Liver (tissue), 9 donors: ENCODE results near the gene MIEN1. TPM values are rescaled to one million over a fixed set of nuclear protein-coding genes. Genes with fewer than 3 reads are reported as not detected.
A peak's percentile ranks its signal among the peaks of the same experiment; 100 is the strongest.

ENCODE experiments used
- DNase-seq: peaks from one replicate; pipeline ENCODE4 v3.0.0-alpha.2; 2017; ENCODE audit warnings: low spot score
- H3K27ac ChIP-seq, 2 donors: one replicate each; pipeline ENCODE4 v1.7.0; 2013; ENCODE audit warnings: inconsistent platforms in 2 of 2, low read length in 2 of 2, control low read depth in 1 of 2, low read depth in 1 of 2, mild to moderate bottlenecking in 1 of 2
- H3K27me3 ChIP-seq, 4 donors: one replicate each; pipeline versions ENCODE4 v1.6.1 to v1.7.0; 2013; ENCODE audit warnings: low read length in 3 of 4, inconsistent platforms in 1 of 4, mild to moderate bottlenecking in 1 of 4, moderate library complexity in 1 of 4; ENCODE audit not compliant: control insufficient read depth in 4 of 4, insufficient read depth in 4 of 4
- H3K36me3 ChIP-seq, 4 donors: one replicate each; pipeline versions ENCODE4 v1.6.1 to v1.7.0; 2013; ENCODE audit warnings: low read length in 3 of 4, mild to moderate bottlenecking in 3 of 4, low read depth in 1 of 4, moderate library complexity in 1 of 4; ENCODE audit not compliant: control insufficient read depth in 4 of 4, insufficient read depth in 3 of 4
- H3K4me1 ChIP-seq, 4 donors: one replicate each; pipeline versions ENCODE4 v1.6.1 to v1.7.0; 2013; ENCODE audit warnings: low read length in 3 of 4, mild to moderate bottlenecking in 3 of 4, moderate library complexity in 1 of 4; ENCODE audit not compliant: control insufficient read depth in 4 of 4, insufficient read depth in 4 of 4
- H3K4me3 ChIP-seq, 3 donors: one replicate each; pipeline versions ENCODE4 v1.6.1 to v1.7.0; 2013; ENCODE audit warnings: low read length in 3 of 3, control low read depth in 1 of 3, low read depth in 1 of 3, mild to moderate bottlenecking in 1 of 3
- H3K9ac ChIP-seq, 2 donors: one replicate each; pipeline ENCODE4 v1.7.0; 2013; ENCODE audit warnings: low read length in 2 of 2, mild to moderate bottlenecking in 2 of 2, moderate library complexity in 2 of 2, control low read depth in 1 of 2, low read depth in 1 of 2
- H3K9me3 ChIP-seq, 4 donors: one replicate each; pipeline versions ENCODE4 v1.6.1 to v1.7.0; 2013; ENCODE audit warnings: low read length in 3 of 4; ENCODE audit not compliant: control insufficient read depth in 4 of 4
- ATF3 ChIP-seq: IDR thresholded peaks from 2 replicates; pipeline ENCODE4 v1.6.1; 2016; ENCODE audit warnings: antibody characterized with exemption
- CTCF ChIP-seq: fragments of 150-350 bp; IDR thresholded peaks from 2 replicates; pipeline ENCODE4 v1.5.1; 2017; ENCODE audit warnings: improper control_type of control experiment, low read depth, low read length; ENCODE audit not compliant: missing input control
- EGR1 ChIP-seq, 2 donors: IDR thresholded peaks; 2 replicates each; pipeline ENCODE4 v1.6.1; 2016 to 2018; ENCODE audit warnings: antibody characterized with exemption in 2 of 2, low read depth in 2 of 2
- FOXA1 ChIP-seq: IDR thresholded peaks from 2 replicates; pipeline ENCODE4 v1.6.1; 2016; ENCODE audit warnings: antibody characterized with exemption
- FOXA2 ChIP-seq: IDR thresholded peaks from 2 replicates; pipeline ENCODE4 v1.6.1; 2016; ENCODE audit warnings: antibody characterized with exemption
- GABPA ChIP-seq, 2 donors: IDR thresholded peaks in 1 of 2; conservative IDR thresholded peaks in 1 of 2; 2 replicates each; pipeline ENCODE4 v1.6.1; 2016; ENCODE audit warnings: antibody characterized with exemption in 2 of 2, mild to moderate bottlenecking in 1 of 2, moderate library complexity in 1 of 2
- HNF4A ChIP-seq, 2 donors: conservative IDR thresholded peaks; 2 replicates each; pipeline ENCODE4 v1.6.1; 2016; ENCODE audit warnings: antibody characterized with exemption in 2 of 2, mild to moderate bottlenecking in 2 of 2
- HNF4G ChIP-seq: IDR thresholded peaks from 2 replicates; pipeline ENCODE4 v1.6.1; 2016; ENCODE audit warnings: antibody characterized with exemption
- JUND ChIP-seq, 2 donors: IDR thresholded peaks; 2 replicates each; pipeline ENCODE4 v1.6.1; 2016; ENCODE audit warnings: antibody characterized with exemption in 2 of 2
- MAX ChIP-seq: IDR thresholded peaks from 2 replicates; pipeline ENCODE4 v1.6.1; 2016; ENCODE audit warnings: antibody characterized with exemption
- NR2F2 ChIP-seq: IDR thresholded peaks from 2 replicates; pipeline ENCODE4 v1.6.1; 2016; ENCODE audit warnings: antibody characterized with exemption
- RAD21 ChIP-seq, 2 donors: IDR thresholded peaks; 2 replicates each; pipeline ENCODE4 v1.6.1; 2016; ENCODE audit warnings: antibody characterized with exemption in 2 of 2, mild to moderate bottlenecking in 2 of 2
- REST ChIP-seq: IDR thresholded peaks from 2 replicates; pipeline ENCODE4 v1.6.1; 2016; ENCODE audit warnings: antibody characterized with exemption, mild to moderate bottlenecking
- RXRA ChIP-seq, 2 donors: IDR thresholded peaks; 2 replicates each; pipeline ENCODE4 v1.6.1; 2017 to 2018; ENCODE audit warnings: antibody characterized with exemption in 2 of 2, mild to moderate bottlenecking in 1 of 2
- SP1 ChIP-seq: IDR thresholded peaks from 2 replicates; pipeline ENCODE4 v1.6.1; 2018; ENCODE audit warnings: antibody characterized with exemption, mild to moderate bottlenecking
- TAF1 ChIP-seq: conservative IDR thresholded peaks from 2 replicates; pipeline ENCODE4 v1.6.1; 2016; ENCODE audit warnings: antibody characterized with exemption, mild to moderate bottlenecking
- YY1 ChIP-seq: IDR thresholded peaks from 2 replicates; pipeline ENCODE4 v1.6.1; 2016; ENCODE audit warnings: antibody characterized with exemption, mild to moderate bottlenecking
- ZBTB33 ChIP-seq: IDR thresholded peaks from 2 replicates; pipeline ENCODE4 v1.6.1; 2016; ENCODE audit warnings: antibody characterized with exemption
- WGBS: extraction: QIAGEN DNeasy Blood & Tissue Kit; methylation state at CpG from one replicate; pipeline ENCODE4 v1.1.7; 2013; 5-methylcytosine and 5-hydroxymethylcytosine counted together
- polyA plus RNA-seq, 2 donors: library from polyadenylated mRNA; stranded (reverse) in 1 of 2; unstranded in 1 of 2; fragments of 200-250 nt in 1 of 2; fragments of >200 nt in 1 of 2; fragmentation: Nextera tagmentation in 1 of 2; extraction: Ambion mirVana in 1 of 2; gene quantifications; one replicate each; pipeline versions ENCODE4 v1.2.1 to v1.2.3, GENCODE V29; 2013 to 2015
- total RNA-seq, 2 donors: library from RNA; depleted of rRNA; stranded (reverse); fragments of >200 nt; gene quantifications; one replicate each; pipeline ENCODE4 v1.2.3, GENCODE V29; 2014
- donor health status: healthy.
- donor health status: healthy.
- donor health status: healthy.
- donor health status: healthy.
- donor health status: healthy.

MIEN1 gene
- total and polyA plus RNA-seq, 4 donors: 11.1 to 99.0 (median 29.0) TPM

GRCh38 chr17:39736319-39737165 is 6.2 kb upstream of the MIEN1 start:
- H3K36me3 ChIP-seq: no peaks in the 10 kb centered on the region
- H3K4me1 ChIP-seq: peaks cover 0 to 27% (median 17%) of the 10 kb centered on the region in 4 donors
- no peak for TF ChIP-seq RXRA (IDR thresholded peaks at IDR 0.05)
- no peak for TF ChIP-seq TAF1
- no peak for TF ChIP-seq HNF4A (conservative IDR thresholded peaks at IDR 0.05)
- no peak for TF ChIP-seq ATF3
- no peak for TF ChIP-seq EGR1 (IDR thresholded peaks at IDR 0.05; ENCODE audit: low read depth in 2 of 2)
- TF ChIP-seq GABPA (IDR thresholded peaks at IDR 0.05 in 1 of 2, conservative IDR thresholded peaks at IDR 0.05 in 1 of 2): no peak
- no peak for TF ChIP-seq YY1
- TF ChIP-seq HNF4G: no peak
- no peak for TF ChIP-seq FOXA2
- TF ChIP-seq JUND (IDR thresholded peaks at IDR 0.05): no peak
- TF ChIP-seq REST: no peak
- TF ChIP-seq CTCF: no peak
- no peak for TF ChIP-seq RAD21 (IDR thresholded peaks at IDR 0.05)
- TF ChIP-seq MAX: no peak
- TF ChIP-seq ZBTB33: no peak
- no peak for TF ChIP-seq SP1
- TF ChIP-seq NR2F2: no peak
- no peak for TF ChIP-seq FOXA1
- H3K27ac ChIP-seq: peak overlapping the region; percentile 80 to 98
- 57% methylated on average over 10 of the region's 10 CpGs for WGBS
- no peaks in the 10 kb centered on the region for H3K27me3 ChIP-seq
- no peak for DNase-seq
- H3K9ac ChIP-seq: no peak overlapping the region
- no peaks in the 10 kb centered on the region for H3K9me3 ChIP-seq
- H3K4me3 ChIP-seq: peak overlapping the region in 1 of 3 donors; percentile 64
